ENCODE measurements around the gene DHX8. TPM values are rescaled to one million over a fixed set of nuclear protein-coding genes. Genes with fewer than 3 reads are reported as not detected.

Gene DHX8
- polyA plus RNA-seq, 3 donors: 21.8 to 35.6 (median 26.5) TPM

- no CpG with 5 or more reads among the region's 8 CpGs for WGBS (ENCODE audit: insufficient coverage)
- H3K4me3 Mint-ChIP-seq: peak overlapping the region in 1 of 2 donors; percentile 70
- H3K9me3 ChIP-seq (replicated peaks in 1 of 2; ENCODE audit: control insufficient read depth in 1 of 2, insufficient read depth in 1 of 2, low read length in 2 of 2): peaks cover 0 to 15% of the 10 kb centered on the region in 2 donors
These were observed 59.1 kb downstream of the DHX8 start for GRCh38 chr17:43542859-43543258.

GRCh38 chr17:43543300-43543699 lies 59.5 kb downstream of the DHX8 start:
- H3K4me3 ChIP-seq (replicated peaks in 1 of 3; ENCODE audit: low read depth in 2 of 3, low read length in 3 of 3): no peak overlapping the region

More at GRCh38 chr17:43542859-43543258, 59.1 kb downstream of the DHX8 start:
- DNase-seq: no peak
- Histone ChIP-seq H3K27ac (ENCODE audit: low read depth in 1 of 2, low read length in 2 of 2) (no peak overlapping the region), H3K36me3 (replicated peaks in 1 of 2; ENCODE audit: control insufficient read depth in 1 of 2, insufficient read depth in 2 of 2, low read length in 2 of 2) (no peaks in the 10 kb centered on the region), H2AFZ (ENCODE audit: insufficient read depth, low read depth, low read length, poor library complexity, severe bottlenecking) (no peak overlapping the region), H3K79me2 (ENCODE audit: insufficient read depth, low read length) (no peaks in the 10 kb centered on the region), H3K4me2 (replicated peaks; ENCODE audit: extremely low read depth, low read length, poor library complexity, severe bottlenecking) (no peak overlapping the region), H3K4me1 (ENCODE audit: control insufficient read depth in 1 of 2, insufficient read depth in 2 of 2, low read length in 2 of 2) (peaks cover 21 to 23% of the 10 kb centered on the region in 2 donors), H3K27me3 (ENCODE audit: control insufficient read depth in 2 of 2, insufficient read depth in 2 of 2, low read length in 2 of 2) (peaks cover 33 to 58% of the 10 kb centered on the region in 2 donors), H4K20me1 (ENCODE audit: insufficient read depth, low read length) (peaks cover 10% of the 10 kb centered on the region), H3K9ac (ENCODE audit: insufficient read depth, low read length, poor library complexity, severe bottlenecking) (no peak overlapping the region), H3K4me3 (replicated peaks in 1 of 3; ENCODE audit: low read depth in 2 of 3, low read length in 3 of 3) (no peak overlapping the region)
- Mint-ChIP-seq H3K36me3 (peaks cover 8 to 9% of the 10 kb centered on the region in 2 donors), H3K4me1 (peaks cover 25% of the 10 kb centered on the region), H3K9me3 (peaks cover 0 to 10% (median 2%) of the 10 kb centered on the region in 7 donors), H3K27ac (no peak overlapping the region), H3K27me3 (ENCODE audit: low read depth in 3 of 3) (peaks cover 54 to 71% (median 58%) of the 10 kb centered on the region in 3 donors)
- intact Hi-C loops (cut with micrococcal nuclease): no loop called here
- TF ChIP-seq, protein P1, sequence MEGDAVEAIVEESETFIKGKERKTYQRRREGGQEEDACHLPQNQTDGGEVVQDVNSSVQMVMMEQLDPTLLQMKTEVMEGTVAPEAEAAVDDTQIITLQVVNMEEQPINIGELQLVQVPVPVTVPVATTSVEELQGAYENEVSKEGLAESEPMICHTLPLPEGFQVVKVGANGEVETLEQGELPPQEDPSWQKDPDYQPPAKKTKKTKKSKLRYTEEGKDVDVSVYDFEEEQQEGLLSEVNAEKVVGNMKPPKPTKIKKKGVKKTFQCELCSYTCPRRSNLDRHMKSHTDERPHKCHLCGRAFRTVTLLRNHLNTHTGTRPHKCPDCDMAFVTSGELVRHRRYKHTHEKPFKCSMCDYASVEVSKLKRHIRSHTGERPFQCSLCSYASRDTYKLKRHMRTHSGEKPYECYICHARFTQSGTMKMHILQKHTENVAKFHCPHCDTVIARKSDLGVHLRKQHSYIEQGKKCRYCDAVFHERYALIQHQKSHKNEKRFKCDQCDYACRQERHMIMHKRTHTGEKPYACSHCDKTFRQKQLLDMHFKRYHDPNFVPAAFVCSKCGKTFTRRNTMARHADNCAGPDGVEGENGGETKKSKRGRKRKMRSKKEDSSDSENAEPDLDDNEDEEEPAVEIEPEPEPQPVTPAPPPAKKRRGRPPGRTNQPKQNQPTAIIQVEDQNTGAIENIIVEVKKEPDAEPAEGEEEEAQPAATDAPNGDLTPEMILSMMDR (IDR thresholded peaks at IDR 0.05): no peak

More at GRCh38 chr17:43543300-43543699, 59.5 kb downstream of the DHX8 start:
- Histone ChIP-seq H2AFZ (ENCODE audit: insufficient read depth, low read depth, low read length, poor library complexity, severe bottlenecking) (no peak overlapping the region), H3K27ac (ENCODE audit: low read depth in 1 of 2, low read length in 2 of 2) (no peak overlapping the region), H3K4me1 (ENCODE audit: control insufficient read depth in 1 of 2, insufficient read depth in 2 of 2, low read length in 2 of 2) (peaks cover 21 to 23% of the 10 kb centered on the region in 2 donors), H3K79me2 (ENCODE audit: insufficient read depth, low read length) (no peaks in the 10 kb centered on the region), H4K20me1 (ENCODE audit: insufficient read depth, low read length) (peaks cover 10% of the 10 kb centered on the region), H3K9me3 (replicated peaks in 1 of 2; ENCODE audit: control insufficient read depth in 1 of 2, insufficient read depth in 1 of 2, low read length in 2 of 2) (peaks cover 0 to 15% of the 10 kb centered on the region in 2 donors), H3K36me3 (replicated peaks in 1 of 2; ENCODE audit: control insufficient read depth in 1 of 2, insufficient read depth in 2 of 2, low read length in 2 of 2) (no peaks in the 10 kb centered on the region), H3K4me2 (replicated peaks; ENCODE audit: extremely low read depth, low read length, poor library complexity, severe bottlenecking) (no peak overlapping the region), H3K9ac (ENCODE audit: insufficient read depth, low read length, poor library complexity, severe bottlenecking) (no peak overlapping the region), H3K27me3 (ENCODE audit: control insufficient read depth in 2 of 2, insufficient read depth in 2 of 2, low read length in 2 of 2) (peaks cover 37 to 62% of the 10 kb centered on the region in 2 donors)
- peaks cover 25% of the 10 kb centered on the region for H3K4me1 Mint-ChIP-seq
- peaks cover 58 to 75% (median 62%) of the 10 kb centered on the region in 3 donors for H3K27me3 Mint-ChIP-seq (ENCODE audit: low read depth in 3 of 3)
- TF ChIP-seq, protein P1 (IDR thresholded peaks at IDR 0.05): no peak
- intact Hi-C loops (cut with micrococcal nuclease): no loop called here
- DNase-seq: no peak
- peaks cover 8 to 9% of the 10 kb centered on the region in 2 donors for H3K36me3 Mint-ChIP-seq
- 20% methylated on average over 1 of the region's 4 CpGs for WGBS (ENCODE audit: insufficient coverage)
- peaks cover 0 to 10% (median 2%) of the 10 kb centered on the region in 7 donors for H3K9me3 Mint-ChIP-seq
- H3K27ac Mint-ChIP-seq: no peak overlapping the region
- H3K4me3 Mint-ChIP-seq: peak overlapping the region in 1 of 2 donors; percentile 70
